ENCODE measurements around the gene GREB1. TPM values are rescaled to one million over a fixed set of nuclear protein-coding genes. Genes with fewer than 3 reads are reported as not detected.

Gene GREB1
- total RNA-seq, 1 experiment from 2014 or later, result 16.5 TPM

DNA sequence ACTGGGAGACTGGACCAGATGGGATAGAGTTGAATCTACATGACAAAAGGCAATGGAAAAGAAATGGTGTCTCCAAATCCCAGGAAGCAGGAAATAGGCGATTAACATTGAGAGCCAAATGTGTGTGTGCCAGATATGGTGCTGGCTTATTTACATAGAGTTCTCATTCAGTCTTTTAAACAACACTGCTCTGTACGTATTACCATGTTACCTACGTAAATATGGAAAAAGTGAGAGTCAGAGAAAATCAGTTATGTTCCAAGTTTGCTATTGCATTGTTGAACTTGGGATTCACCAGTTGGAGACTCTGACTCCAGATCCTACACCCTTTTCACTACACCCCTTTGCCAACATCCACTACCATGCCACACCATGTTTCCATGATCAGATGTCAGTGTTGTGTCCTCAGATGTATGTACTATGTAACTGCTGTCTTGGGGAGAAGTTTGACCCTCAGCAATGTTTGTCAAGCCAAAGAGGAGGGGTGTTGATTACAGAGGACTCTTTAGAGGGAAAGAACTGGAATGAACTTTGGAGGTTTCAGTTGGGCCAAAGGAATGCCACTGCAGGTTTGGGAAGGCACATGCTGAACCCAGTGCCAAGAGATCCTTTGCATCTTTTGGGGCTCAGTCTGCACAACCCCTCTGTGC, 19.6 kb upstream of the GREB1 start:
- Histone ChIP-seq H2AFZ (ENCODE audit: low read length) (no peak overlapping the region), H3K9ac (ENCODE audit: extremely low read depth, insufficient read length, low read length) (no peak overlapping the region), H3K4me2 (ENCODE audit: insufficient read depth, insufficient read length, low read length) (no peak overlapping the region), H3K79me1 (ENCODE audit: insufficient read depth, low read depth, low read length, poor library complexity, severe bottlenecking) (no peaks in the 10 kb centered on the region), H2BK20ac (ENCODE audit: low read depth, low read length, poor library complexity, severe bottlenecking) (no peak overlapping the region), H3K9me3 (ENCODE audit: control insufficient read depth, low read depth, low read length) (no peaks in the 10 kb centered on the region), H3K27me3 (ENCODE audit: insufficient read depth, low read length) (no peaks in the 10 kb centered on the region), H3K79me2 (ENCODE audit: insufficient read depth, low read length) (no peaks in the 10 kb centered on the region; the same call in 1 of the 2 replicates), H3K23ac (ENCODE audit: insufficient read length, low read depth, low read length) (no peak overlapping the region), H2BK15ac (ENCODE audit: low read depth, low read length) (no peak overlapping the region), H3K27ac (ENCODE audit: insufficient read length, low read depth, low read length) (no peak overlapping the region), H2BK12ac (ENCODE audit: insufficient read length, low read depth, low read length) (no peak overlapping the region), H3K4ac (ENCODE audit: low read depth, low read length) (no peak overlapping the region), H4K8ac (replicated peaks; ENCODE audit: insufficient read length, low read depth, low read length) (no peak overlapping the region), H4K20me1 (ENCODE audit: control insufficient read depth, insufficient read depth, insufficient read length) (no peaks in the 10 kb centered on the region), H4K5ac (ENCODE audit: insufficient read length, low read depth, low read length) (no peak overlapping the region), H4K91ac (ENCODE audit: insufficient read length, low read depth, low read length) (no peak overlapping the region), H2BK120ac (ENCODE audit: low read depth, low read length, poor library complexity, severe bottlenecking) (no peak overlapping the region), H3T11ph (ENCODE audit: low read length) (no peak overlapping the region), H2BK5ac (ENCODE audit: insufficient read length, low read length) (no peak overlapping the region), H3K23me2 (ENCODE audit: insufficient read length, low read depth, low read length, poor library complexity, severe bottlenecking) (no peaks in the 10 kb centered on the region), H3K4me1 (ENCODE audit: insufficient read depth, low read length) (peaks cover 18% of the 10 kb centered on the region), H3K14ac (ENCODE audit: insufficient read depth, low read length) (no peak overlapping the region), H3K18ac (ENCODE audit: insufficient read length, low read depth, low read length) (no peak overlapping the region), H3K56ac (ENCODE audit: insufficient read length, low read depth, low read length) (no peak overlapping the region), H2AK5ac (ENCODE audit: insufficient read length, low read length) (no peak overlapping the region)
- Mint-ChIP-seq H3K27ac (peak overlapping the region in 1 of 3 experiments; percentile 21; a peak in 2 of 7 replicates), H3K27me3 (ENCODE audit: low read depth) (peaks cover 2% of the 10 kb centered on the region; the same call in 1 of the 2 replicates), H3K9me3 (no peaks in the 10 kb centered on the region), H3K4me3 (peak overlapping the region in 1 of 2 experiments; percentile 15; a peak in 1 of 5 replicates), H3K36me3 (ENCODE audit: insufficient read depth in 1 of 3, low read depth in 3 of 3) (peaks cover 0 to 4% (median 0%) of the 10 kb centered on the region in 3 experiments; a peak in 3 of 7 replicates), H3K4me1 (peaks cover 44 to 54% of the 10 kb centered on the region in 2 experiments)
- TF ChIP-seq, protein P1, sequence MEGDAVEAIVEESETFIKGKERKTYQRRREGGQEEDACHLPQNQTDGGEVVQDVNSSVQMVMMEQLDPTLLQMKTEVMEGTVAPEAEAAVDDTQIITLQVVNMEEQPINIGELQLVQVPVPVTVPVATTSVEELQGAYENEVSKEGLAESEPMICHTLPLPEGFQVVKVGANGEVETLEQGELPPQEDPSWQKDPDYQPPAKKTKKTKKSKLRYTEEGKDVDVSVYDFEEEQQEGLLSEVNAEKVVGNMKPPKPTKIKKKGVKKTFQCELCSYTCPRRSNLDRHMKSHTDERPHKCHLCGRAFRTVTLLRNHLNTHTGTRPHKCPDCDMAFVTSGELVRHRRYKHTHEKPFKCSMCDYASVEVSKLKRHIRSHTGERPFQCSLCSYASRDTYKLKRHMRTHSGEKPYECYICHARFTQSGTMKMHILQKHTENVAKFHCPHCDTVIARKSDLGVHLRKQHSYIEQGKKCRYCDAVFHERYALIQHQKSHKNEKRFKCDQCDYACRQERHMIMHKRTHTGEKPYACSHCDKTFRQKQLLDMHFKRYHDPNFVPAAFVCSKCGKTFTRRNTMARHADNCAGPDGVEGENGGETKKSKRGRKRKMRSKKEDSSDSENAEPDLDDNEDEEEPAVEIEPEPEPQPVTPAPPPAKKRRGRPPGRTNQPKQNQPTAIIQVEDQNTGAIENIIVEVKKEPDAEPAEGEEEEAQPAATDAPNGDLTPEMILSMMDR (conservative IDR thresholded peaks at IDR 0.05), result no peak
- no CpG with 5 or more reads among the region's 3 CpGs for WGBS (ENCODE audit: extremely low coverage, insufficient read length, low lambda C conversion rate)
- no peak for DNase-seq
